ENCODE data around the gene LRP1. TPM values are rescaled to one million over a fixed set of nuclear protein-coding genes. Genes with fewer than 3 reads are reported as not detected.
A peak's percentile ranks its signal among the peaks of the same experiment; 100 is the strongest.

The LRP1 gene
- polyA plus RNA-seq, 1 experiment: 117 TPM

DNA sequence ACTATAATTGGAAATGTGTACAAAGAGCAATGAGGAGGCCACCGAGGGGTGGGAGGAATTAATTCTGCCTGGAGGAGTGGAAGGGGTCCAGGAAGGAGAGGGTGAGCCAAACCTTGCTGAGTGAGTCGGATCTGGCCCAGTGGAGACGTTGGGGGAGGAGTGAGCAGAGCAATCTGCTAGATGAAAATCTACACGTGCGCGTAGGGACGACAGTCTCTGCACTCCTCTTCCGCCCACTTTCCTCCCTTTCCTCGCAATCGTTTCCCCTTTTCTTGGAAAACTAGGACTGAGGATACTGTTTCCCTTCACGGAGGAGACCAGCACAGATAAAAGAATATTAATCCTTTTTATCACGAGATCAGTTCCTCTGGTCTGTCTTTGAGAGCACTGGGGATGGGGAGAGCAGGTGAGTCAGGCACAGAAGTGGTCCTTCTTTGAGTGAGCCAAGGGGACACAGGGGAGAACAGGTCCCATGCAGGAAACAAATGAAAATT, 42.2 kb upstream of the LRP1 start:
- H3K4me3 ChIP-seq (ENCODE audit: low read depth, low read length): peak overlapping the region; percentile 64
- H3K36me3 ChIP-seq (ENCODE audit: control insufficient read depth, insufficient read depth, low read length): peaks cover 5% of the 10 kb centered on the region
- DNase-seq (ENCODE audit: low read depth): no peak
- no peaks in the 10 kb centered on the region for H3K27me3 ChIP-seq (ENCODE audit: control insufficient read depth, insufficient read depth, low read length)
- ChIA-PET POLR2A (interaction anchor here (0.6 kb wide), 1 partner anchor 17 kb away, joined by 21 read pairs; no protein-coding TSS in a partner anchor), CTCF (interaction anchor here (0.6 to 2.3 kb wide), 5 partner anchors 13 to 346 kb away, joined by 3 to 10 read pairs (median 3); partner anchors contain the start of gene STAT6)
- TF ChIP-seq, protein P1, sequence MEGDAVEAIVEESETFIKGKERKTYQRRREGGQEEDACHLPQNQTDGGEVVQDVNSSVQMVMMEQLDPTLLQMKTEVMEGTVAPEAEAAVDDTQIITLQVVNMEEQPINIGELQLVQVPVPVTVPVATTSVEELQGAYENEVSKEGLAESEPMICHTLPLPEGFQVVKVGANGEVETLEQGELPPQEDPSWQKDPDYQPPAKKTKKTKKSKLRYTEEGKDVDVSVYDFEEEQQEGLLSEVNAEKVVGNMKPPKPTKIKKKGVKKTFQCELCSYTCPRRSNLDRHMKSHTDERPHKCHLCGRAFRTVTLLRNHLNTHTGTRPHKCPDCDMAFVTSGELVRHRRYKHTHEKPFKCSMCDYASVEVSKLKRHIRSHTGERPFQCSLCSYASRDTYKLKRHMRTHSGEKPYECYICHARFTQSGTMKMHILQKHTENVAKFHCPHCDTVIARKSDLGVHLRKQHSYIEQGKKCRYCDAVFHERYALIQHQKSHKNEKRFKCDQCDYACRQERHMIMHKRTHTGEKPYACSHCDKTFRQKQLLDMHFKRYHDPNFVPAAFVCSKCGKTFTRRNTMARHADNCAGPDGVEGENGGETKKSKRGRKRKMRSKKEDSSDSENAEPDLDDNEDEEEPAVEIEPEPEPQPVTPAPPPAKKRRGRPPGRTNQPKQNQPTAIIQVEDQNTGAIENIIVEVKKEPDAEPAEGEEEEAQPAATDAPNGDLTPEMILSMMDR (IDR thresholded peaks at IDR 0.05; ENCODE audit: insufficient read depth, low read depth, low read length): no peak

DNA sequence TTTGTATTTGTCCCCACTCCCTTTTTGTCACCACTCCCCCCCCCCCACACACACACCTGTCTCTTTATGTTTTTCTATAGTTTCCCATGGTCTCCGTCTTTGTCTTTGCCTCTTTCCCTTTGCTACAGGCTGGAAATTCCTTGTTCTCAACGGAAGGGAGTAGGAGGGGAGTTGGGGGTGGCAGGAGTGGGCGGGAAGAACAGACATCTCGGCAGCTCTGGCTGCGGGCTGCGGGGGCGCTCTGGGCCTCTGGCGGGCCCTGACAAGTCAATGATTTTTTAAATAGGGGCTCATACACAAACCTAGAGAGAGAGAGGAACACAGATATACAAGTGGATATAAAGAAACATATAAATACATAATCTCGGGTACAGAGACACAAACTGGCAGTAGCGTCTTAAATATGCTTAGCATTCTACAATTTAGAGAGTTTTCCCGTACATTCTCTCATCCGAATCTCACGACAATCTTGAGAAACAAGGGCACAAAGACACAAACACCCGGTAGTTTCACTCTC, 41.7 kb upstream of the LRP1 start:
- peak overlapping the region; percentile 64 for H3K4me3 ChIP-seq (ENCODE audit: low read depth, low read length)
- no peaks in the 10 kb centered on the region for H3K27me3 ChIP-seq (ENCODE audit: control insufficient read depth, insufficient read depth, low read length)
- CTCF ChIA-PET: interaction anchor here (0.6 to 15.6 kb wide), 4 partner anchors 14 to 346 kb away, joined by 3 to 190 read pairs (median 3); partner anchors contain the start of gene STAT6
- POLR2A ChIA-PET: interaction anchor here (0.6 to 1.9 kb wide), 2 partner anchors 7 to 16 kb away, joined by 13 to 21 read pairs; partner anchors contain the start of gene NEMP1
- TF ChIP-seq, protein P1 (IDR thresholded peaks at IDR 0.05; ENCODE audit: insufficient read depth, low read depth, low read length): peak; percentile 58
- no peak for DNase-seq (ENCODE audit: low read depth)
- peaks cover 10% of the 10 kb centered on the region for H3K36me3 ChIP-seq (ENCODE audit: control insufficient read depth, insufficient read depth, low read length)

DNA sequence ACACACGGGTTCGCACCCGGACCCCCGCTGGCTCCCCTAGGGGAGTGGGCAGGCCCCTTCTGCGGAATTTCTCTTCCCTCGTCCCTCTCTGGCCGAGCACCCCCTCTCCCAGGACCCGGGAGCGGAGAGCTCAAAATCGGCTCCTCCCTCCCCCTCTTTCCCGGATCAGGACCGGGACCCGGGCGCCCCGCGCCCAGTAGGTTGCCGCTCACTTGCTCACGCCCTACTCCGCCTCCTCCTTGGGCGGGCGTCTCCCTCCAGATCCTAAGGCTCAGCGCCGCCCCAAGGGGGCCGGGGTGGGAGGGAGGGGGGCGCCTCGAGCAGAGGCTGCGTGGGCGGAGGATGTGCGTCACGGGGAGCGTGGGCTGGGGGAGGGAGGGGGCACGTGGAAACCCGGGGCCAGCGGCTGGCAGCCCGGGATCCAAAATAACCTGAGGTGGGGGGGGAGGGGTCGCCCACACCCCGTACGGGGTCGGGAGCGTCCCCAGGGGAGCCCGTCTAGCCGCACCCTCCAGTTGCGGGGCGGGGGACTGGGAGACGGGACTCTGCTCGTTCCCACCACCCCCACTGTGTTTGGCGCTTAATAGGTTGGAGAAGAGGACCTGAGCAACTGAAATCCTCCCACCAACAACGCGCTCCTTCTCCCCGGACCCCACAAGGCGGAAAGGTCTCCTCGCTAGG, 41.1 kb upstream of the LRP1 start:
- ChIA-PET POLR2A (interaction anchor here (0.7 to 1.9 kb wide), 5 partner anchors 8 to 143 kb away, joined by 3 to 13 read pairs (median 4); partner anchors contain the start of genes LRP1, NEMP1, SHMT2 and STAT6), CTCF (interaction anchor here (1.0 to 15.6 kb wide), 4 partner anchors 11 to 347 kb away, joined by 3 to 190 read pairs (median 5); partner anchors contain the start of gene STAT6)
- TF ChIP-seq, protein P1 (IDR thresholded peaks at IDR 0.05; ENCODE audit: insufficient read depth, low read depth, low read length): no peak
- no peaks in the 10 kb centered on the region for H3K27me3 ChIP-seq (ENCODE audit: control insufficient read depth, insufficient read depth, low read length)
- no peak for DNase-seq (ENCODE audit: low read depth)
- peak overlapping the region; percentile 64 for H3K4me3 ChIP-seq (ENCODE audit: low read depth, low read length)
- peaks cover 14% of the 10 kb centered on the region for H3K36me3 ChIP-seq (ENCODE audit: control insufficient read depth, insufficient read depth, low read length)

DNA sequence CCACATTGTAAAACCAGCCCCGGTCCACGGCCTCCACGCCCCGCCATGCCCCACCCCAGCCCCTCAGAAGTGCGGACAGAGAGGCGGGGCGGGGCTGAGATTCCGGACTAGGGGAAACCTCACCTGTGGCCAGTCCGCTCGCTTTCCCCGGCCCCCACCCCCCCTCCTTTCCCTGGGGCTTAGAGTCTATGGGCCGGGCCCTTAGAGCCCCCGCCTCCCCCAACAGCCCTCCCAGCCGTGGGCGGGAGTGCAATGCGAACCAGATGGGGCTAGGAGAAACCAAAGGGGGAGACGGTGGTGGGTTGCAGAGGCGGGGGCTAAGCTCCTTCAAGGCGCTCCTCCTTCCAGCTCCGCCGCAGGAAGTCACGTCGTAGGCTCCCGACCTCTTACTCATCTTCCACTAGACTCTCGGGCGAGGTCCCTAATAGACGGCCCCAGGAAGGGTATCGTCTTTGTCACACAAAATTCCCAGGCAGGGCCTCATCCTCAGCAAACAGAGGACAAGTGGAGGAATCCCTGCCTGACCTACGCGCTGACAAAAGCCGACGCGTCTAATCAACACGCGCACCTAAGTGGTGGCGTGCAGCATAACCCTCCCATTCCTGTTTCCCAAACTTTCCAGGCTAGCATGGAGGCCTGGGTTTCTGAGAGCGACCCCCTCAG, 40.5 kb upstream of the LRP1 start:
- Histone ChIP-seq H3K27me3 (ENCODE audit: control insufficient read depth, insufficient read depth, low read length) (no peaks in the 10 kb centered on the region), H3K4me3 (ENCODE audit: low read depth, low read length) (peak overlapping the region; percentile 64), H3K36me3 (ENCODE audit: control insufficient read depth, insufficient read depth, low read length) (peaks cover 21% of the 10 kb centered on the region)
- CTCF ChIA-PET: interaction anchor here (0.6 to 15.6 kb wide), 5 partner anchors 8 to 139 kb away, joined by 3 to 190 read pairs (median 4); partner anchors contain the start of gene STAT6
- POLR2A ChIA-PET: interaction anchor here (0.6 to 1.9 kb wide), 6 partner anchors 9 to 142 kb away, joined by 3 to 13 read pairs (median 4); partner anchors contain the start of genes LRP1, NEMP1, SHMT2 and STAT6
- peak; percentile 90 for DNase-seq (ENCODE audit: low read depth)
- TF ChIP-seq, protein P1 (IDR thresholded peaks at IDR 0.05; ENCODE audit: insufficient read depth, low read depth, low read length): no peak
